ENCODE measurements around the gene ADAD2.

The ADAD2 gene

GRCh38 chr16:84226026-84226425 is 35.1 kb downstream of the ADAD2 start:
- DNase-seq = no peak

- no peak for DNase-seq
Measured at GRCh38 chr16:84227548-84227947, 36.6 kb downstream of the ADAD2 start.

GRCh38 chr16:84228256-84228838 is 37.4 kb downstream of the ADAD2 start:
- no peak for DNase-seq

GRCh38 chr16:84229471-84229870 is 38.5 kb downstream of the ADAD2 start:
- DNase-seq = no peak

GRCh38 chr16:84232060-84232459 is 41.1 kb downstream of the ADAD2 start:
- DNase-seq = no peak

GRCh38 chr16:84232969-84233368 is 42.0 kb downstream of the ADAD2 start:
- no peak for DNase-seq

- DNase-seq = no peak
Measured at GRCh38 chr16:84233748-84234147, 42.8 kb downstream of the ADAD2 start.

- no peak for DNase-seq
Measured at GRCh38 chr16:84234321-84235241, 43.6 kb downstream of the ADAD2 start.

GRCh38 chr16:84236671-84237070 is 45.7 kb downstream of the ADAD2 start:
- DNase-seq = no peak

GRCh38 chr16:84237994-84238750 is 47.2 kb downstream of the ADAD2 start:
- DNase-seq = no peak

- no peak for DNase-seq
Measured at GRCh38 chr16:84239141-84239769, 48.3 kb downstream of the ADAD2 start.

GRCh38 chr16:84239909-84240308 is 49.0 kb downstream of the ADAD2 start, which contains the start of gene KCNG4:
Gene KCNG4, minus strand, starts transcription at chr16:84240012. Its CDS starts 2,527 bp downstream, at chr16:84237485.
- DNase-seq = no peak

- DNase-seq = no peak
Measured at GRCh38 chr16:84240455-84240854, 49.5 kb downstream of the ADAD2 start.

GRCh38 chr16:84241778-84242177 is 50.8 kb downstream of the ADAD2 start:
- no peak for DNase-seq

GRCh38 chr16:84242839-84243238 is 51.9 kb downstream of the ADAD2 start:
- no peak for DNase-seq

GRCh38 chr16:84243732-84244131 is 52.8 kb downstream of the ADAD2 start:
- no peak for DNase-seq

- no peak for DNase-seq
Measured at GRCh38 chr16:84244728-84245127, 53.8 kb downstream of the ADAD2 start.

GRCh38 chr16:84245956-84246678 is 55.2 kb downstream of the ADAD2 start:
- DNase-seq = no peak

- no peak for DNase-seq
Measured at GRCh38 chr16:84246679-84247077, 55.7 kb downstream of the ADAD2 start.

Measured in effector CD8-positive, alpha-beta T cell (primary cell).